Measurements from ENCODE around the gene ARMC9. TPM values are rescaled to one million over a fixed set of nuclear protein-coding genes. Genes with fewer than 3 reads are reported as not detected.
"Not testable (repeated sequence)": the region's sequence is repeated elsewhere in the genome, so short reads cannot be mapped to it uniquely, and the experiment has no call there.

ARMC9 gene
- total RNA-seq, 1 experiment from 2014 or later: 42.7 TPM

GRCh38 chr2:231196592-231196991, 1.8 kb upstream of the ARMC9 start:
- Histone ChIP-seq H3K9me3 (ENCODE audit: control insufficient read depth, insufficient read depth, low read depth, low read length) (no peaks in the 10 kb centered on the region), H3K27ac (ENCODE audit: low read length) (no peak overlapping the region), H3K27me3 (ENCODE audit: control insufficient read depth, insufficient read depth, low read length) (no peaks in the 10 kb centered on the region), H3K36me3 (ENCODE audit: control insufficient read depth, insufficient read depth, low read length) (no peaks in the 10 kb centered on the region), H3K4me1 (ENCODE audit: control insufficient read depth, insufficient read depth, low read length) (0 out of 2 replicates have a peak, but pooled peaks cover 8% of the 10 kb centered on the region), H3K4me3 (ENCODE audit: low read depth in 2 of 2, low read length in 2 of 2) (no peak overlapping the region)
- ChIA-PET CTCF (no interaction called here), POLR2A (no interaction called here)
- in situ Hi-C loops (cut with HindIII; ENCODE audit: low pct_unique_long_range_greater_than_20kb, low sequenced_read_pairs): no loop called here
- TF ChIP-seq POLR2AphosphoS5 (IDR thresholded peaks at IDR 0.05; ENCODE audit: low read depth, low read length) (no peak), SIN3A (IDR thresholded peaks at IDR 0.05; ENCODE audit: borderline replicate concordance, insufficient read depth, low read depth, low read length) (no peak), TCF7L2 (IDR thresholded peaks at IDR 0.05; ENCODE audit: low read depth, low read length) (no peak), REST (IDR thresholded peaks at IDR 0.05; ENCODE audit: insufficient read depth in 1 of 2, low read depth in 2 of 2, low read length in 1 of 2) (no peak), CTCF (IDR thresholded peaks at IDR 0.05) (no peak)
- intact Hi-C loops (cut with micrococcal nuclease; ENCODE audit: unreplicated experiment): loop anchor here (10.0 kb wide), 1 partner anchor 92 kb away; no protein-coding TSS in a partner anchor
- ATAC-seq (no peak), DNase-seq (ENCODE audit: low read depth, low spot score) (no peak)
- BruUV-seq (replicated peaks): no TSS peak

GRCh38 chr2:231197196-231197595, 1.2 kb upstream of the ARMC9 start:
- H3K36me3 ChIP-seq (ENCODE audit: control insufficient read depth, insufficient read depth, low read length); DNase-seq (ENCODE audit: low read depth, low spot score); in situ Hi-C loops (cut with HindIII; ENCODE audit: low pct_unique_long_range_greater_than_20kb, low sequenced_read_pairs); H3K4me1 ChIP-seq (ENCODE audit: control insufficient read depth, insufficient read depth, low read length); H3K27ac ChIP-seq (ENCODE audit: low read length); ATAC-seq; H3K9me3 ChIP-seq (ENCODE audit: control insufficient read depth, insufficient read depth, low read depth, low read length); H3K4me3 ChIP-seq (ENCODE audit: low read depth in 2 of 2, low read length in 2 of 2); CTCF ChIA-PET; H3K27me3 ChIP-seq (ENCODE audit: control insufficient read depth, insufficient read depth, low read length); POLR2A ChIA-PET; BruUV-seq (replicated peaks): not testable (repeated sequence)
- intact Hi-C loops (cut with micrococcal nuclease; ENCODE audit: unreplicated experiment): loop anchor here (10.0 kb wide), 1 partner anchor 92 kb away; no protein-coding TSS in a partner anchor

- BruUV-seq (replicated peaks): no TSS peak
- DNase-seq (ENCODE audit: low read depth, low spot score): no peak
- peak overlapping the region; percentile 93 for H3K27ac ChIP-seq (ENCODE audit: low read length)
- H3K27me3 ChIP-seq (ENCODE audit: control insufficient read depth, insufficient read depth, low read length): no peaks in the 10 kb centered on the region
- H3K36me3 ChIP-seq (ENCODE audit: control insufficient read depth, insufficient read depth, low read length): no peaks in the 10 kb centered on the region
- no peak for TF ChIP-seq TCF7L2 (IDR thresholded peaks at IDR 0.05; ENCODE audit: low read depth, low read length)
- H3K4me1 ChIP-seq (ENCODE audit: control insufficient read depth, insufficient read depth, low read length): 0 out of 2 replicates have a peak, but pooled peaks cover 8% of the 10 kb centered on the region
- intact Hi-C loops (cut with micrococcal nuclease; ENCODE audit: unreplicated experiment): loop anchor here (10.0 kb wide), 1 partner anchor 93 kb away; no protein-coding TSS in a partner anchor
- ATAC-seq: no peak; the same call in 1 of the 2 replicates
- ChIA-PET POLR2A (interaction anchor here (0.5 kb wide), 1 partner anchor 22 kb away, joined by 3 read pairs; no protein-coding TSS in a partner anchor), CTCF (interaction anchor here (0.6 kb wide), 1 partner anchor 254 kb away, joined by 3 read pairs; no protein-coding TSS in a partner anchor)
- in situ Hi-C loops (cut with HindIII; ENCODE audit: low pct_unique_long_range_greater_than_20kb, low sequenced_read_pairs): no loop called here
- H3K9me3 ChIP-seq (ENCODE audit: control insufficient read depth, insufficient read depth, low read depth, low read length): no peaks in the 10 kb centered on the region
- H3K4me3 ChIP-seq (ENCODE audit: low read depth in 2 of 2, low read length in 2 of 2): peak overlapping the region; percentile 83 to 94
Observed at GRCh38 chr2:231197706-231198290, 633 bp upstream of the ARMC9 start.
